MV-4-11 (cell line): ENCODE data around the gene RTN3.
A peak's percentile ranks its signal among the peaks of the same experiment; 100 is the strongest.

Experiments used
- DNase-seq: peaks from one replicate; lab custom pipeline; 2025; lab: John Stamatoyannopoulos, UW

Gene RTN3

DNA sequence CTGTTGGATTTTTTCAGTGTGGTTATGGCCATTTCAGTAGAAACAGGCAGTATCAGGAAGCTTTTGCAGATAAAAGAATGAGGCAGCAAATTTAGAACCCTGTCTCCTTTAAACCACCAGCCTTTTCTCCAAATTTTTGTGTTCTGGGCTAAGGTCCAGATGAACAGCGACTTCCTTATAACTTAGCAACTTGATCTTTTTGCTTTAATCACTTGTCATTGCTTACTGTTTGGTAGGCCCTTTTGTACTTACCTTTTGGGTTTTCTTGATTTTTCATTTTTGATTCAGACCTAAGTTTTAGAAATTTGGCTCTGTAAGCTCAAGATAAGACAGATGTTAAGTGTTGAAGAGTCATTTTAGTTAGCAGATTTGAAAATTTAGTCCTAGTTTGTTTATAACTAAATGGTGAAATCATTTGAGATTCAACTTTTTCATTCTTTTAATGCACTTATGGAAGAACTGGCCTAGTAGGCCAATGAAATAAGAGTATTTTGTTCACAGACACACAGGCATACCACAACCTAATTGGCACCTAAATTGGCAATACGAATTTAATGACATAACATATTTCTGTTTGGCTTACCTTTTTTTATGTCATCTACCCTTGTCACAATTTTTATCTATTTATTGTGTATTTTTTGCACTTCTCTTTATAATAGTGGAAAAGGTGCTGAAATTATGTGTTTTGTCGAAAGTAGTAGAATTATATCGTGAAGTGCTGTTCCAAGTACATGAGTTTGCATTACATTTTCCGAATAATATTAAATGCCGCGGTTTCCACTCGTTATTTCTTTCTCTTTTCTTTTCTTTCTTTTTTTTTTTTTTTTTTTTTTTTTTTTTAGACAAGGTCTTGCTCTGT is 2.1 kb downstream of the RTN3 start:
- no peak for DNase-seq

DNA sequence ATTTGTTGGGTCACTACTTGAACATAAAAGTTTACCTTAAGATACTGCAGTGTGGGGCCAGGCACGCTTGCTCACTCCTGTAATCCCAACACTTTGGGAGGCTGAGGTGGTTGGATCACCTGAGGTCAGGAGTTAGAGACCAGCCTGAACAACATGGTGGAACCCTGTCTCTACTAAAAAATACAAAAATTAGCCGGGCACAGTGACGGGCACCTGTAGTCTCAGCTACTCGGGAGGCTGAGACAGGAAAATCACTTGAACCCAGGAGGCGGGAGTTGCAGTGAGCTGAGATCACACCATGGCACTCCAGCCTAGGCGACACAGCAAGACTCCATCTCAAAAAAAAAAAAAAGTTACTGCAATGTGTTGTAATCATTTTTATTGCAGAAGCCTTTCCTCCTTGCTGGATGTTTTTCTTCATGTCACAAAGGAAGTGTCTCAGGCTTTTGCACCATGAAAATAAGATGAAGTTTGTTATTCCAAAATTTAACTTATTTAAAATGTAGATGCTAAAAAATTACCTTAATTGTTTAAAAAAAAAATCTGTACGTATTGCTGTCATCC is 3.9 kb downstream of the RTN3 start:
- DNase-seq: peak; percentile 56

DNA sequence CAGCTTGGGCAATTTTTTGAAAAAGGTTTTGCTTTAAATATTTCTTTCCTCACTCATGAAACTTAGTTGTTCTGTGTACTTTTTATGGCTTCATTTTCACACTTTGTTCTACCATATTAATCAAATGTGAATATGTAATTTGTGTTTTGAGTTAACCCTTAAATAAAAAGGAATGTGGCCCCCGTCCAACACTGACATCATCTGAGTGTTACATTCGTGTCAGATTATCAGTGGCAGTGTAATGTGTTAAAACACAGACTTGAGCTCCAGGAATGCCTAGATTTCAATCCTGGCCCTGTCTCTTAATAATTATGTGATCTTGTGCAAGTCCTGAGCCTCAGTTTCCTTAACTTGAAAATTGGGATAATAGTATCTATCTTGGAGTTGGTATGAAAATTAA is 5.6 kb downstream of the RTN3 start:
- no peak for DNase-seq

DNA sequence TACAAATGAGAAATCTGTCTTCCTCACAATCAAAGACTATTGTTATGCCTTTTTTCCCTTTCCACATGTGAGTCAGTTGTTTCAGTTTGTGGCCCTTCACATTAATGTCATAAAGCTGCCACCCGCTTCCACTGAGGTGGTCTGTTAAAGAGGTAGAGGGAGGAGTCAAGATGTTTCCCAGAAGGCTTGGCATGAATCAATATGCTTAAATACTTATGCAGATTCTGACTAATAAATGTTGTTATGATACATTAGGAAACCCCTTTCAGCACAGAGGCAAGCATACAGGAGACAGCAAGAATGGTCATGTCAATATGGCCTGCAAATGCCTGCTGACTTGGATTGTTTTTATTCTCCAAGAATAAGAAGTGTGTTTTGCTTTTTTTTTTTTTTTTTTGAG is 6.5 kb downstream of the RTN3 start:
- no peak for DNase-seq

DNA sequence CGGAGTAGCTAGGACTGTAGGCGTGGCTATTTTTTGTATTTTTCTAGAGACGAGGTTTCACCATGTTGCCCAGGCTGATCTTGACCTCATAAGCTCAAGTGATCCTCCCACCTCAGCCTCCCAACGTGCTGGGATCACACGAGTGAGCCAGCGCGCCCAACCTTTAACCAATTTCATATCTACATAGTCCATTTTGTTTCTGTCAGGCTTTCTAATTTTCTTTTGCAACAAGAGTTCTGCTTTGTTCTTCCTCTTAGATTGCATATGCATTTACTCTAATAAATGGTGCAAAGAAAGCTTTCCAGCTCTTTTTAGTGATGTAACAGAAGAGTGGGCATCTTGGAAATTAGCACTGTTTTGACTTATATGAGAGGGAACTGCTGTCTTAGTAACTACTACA is 13.3 kb downstream of the RTN3 start:
- no peak for DNase-seq

DNA sequence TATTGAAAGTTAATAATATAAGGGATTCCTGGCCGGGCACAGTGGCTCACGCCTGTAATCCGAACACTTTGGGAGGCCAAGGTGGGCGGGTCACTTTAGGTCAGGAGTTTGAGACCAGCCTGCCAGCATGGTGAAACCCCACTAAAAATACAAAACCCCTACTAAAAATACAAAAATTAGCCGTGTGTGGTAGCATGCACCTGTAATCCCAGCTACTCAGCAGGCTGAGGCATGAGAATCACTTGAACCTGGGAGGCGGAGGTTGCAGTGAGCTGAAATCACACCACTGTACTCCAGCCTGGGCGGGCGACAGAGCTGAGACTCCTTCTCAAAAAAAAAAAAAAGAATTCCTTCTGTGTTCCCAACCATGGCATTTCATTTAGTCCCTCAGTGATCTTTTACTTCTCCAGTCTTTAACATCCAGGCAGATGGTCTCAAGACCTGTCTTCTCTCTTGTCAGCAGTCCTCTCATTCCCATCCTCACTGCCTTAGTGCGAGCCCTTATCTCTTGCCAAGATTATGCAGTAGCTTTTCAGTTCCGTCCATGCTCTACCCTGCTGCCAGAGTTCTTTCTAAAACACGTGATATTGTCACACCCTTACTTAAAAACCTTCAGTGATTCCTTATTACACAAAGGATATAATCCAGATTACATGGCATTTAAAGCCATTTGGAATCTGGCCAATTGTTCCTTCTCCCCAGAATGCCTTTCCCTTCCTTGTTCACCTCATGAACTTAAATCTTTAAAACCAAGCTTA is 17.9 kb downstream of the RTN3 start:
- no peak for DNase-seq

DNA sequence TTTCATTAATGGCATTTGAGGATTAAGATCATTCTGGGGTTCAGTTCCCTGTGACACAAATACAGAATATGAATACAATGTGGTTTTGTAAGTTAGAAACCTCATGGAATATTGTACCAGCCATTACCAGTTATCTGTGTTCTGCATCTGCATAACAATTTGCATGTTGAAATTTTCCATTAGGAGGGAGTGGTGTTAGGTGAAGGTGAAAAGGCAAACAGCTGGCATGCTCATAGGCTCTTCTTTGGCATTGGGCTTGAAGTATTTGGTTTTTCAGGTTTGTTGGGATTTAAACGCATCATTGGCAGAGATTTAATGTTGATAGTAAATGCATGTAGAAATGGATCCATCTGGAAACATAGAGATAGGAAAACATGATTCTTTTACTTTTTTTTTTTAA is 18.6 kb downstream of the RTN3 start:
- DNase-seq: no peak

DNA sequence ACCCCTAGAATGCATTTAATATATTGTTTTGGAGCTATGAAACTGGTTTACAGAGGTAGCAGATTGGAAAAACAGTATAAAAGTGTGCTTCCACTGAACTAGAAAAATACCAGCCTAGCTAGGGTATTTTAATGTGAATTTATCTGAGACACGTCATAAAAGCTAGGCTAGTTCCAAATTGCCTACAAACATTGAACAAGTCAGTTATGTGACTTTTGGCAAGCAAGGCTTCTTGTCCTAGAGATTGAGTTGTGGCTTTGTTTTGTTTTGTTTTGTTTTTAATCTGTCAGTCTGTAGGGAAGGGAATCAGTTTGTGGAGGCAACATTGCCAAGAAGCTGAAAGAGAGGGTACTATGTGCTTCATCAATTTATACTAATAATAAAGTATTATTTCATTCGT is 24.2 kb downstream of the RTN3 start:
- DNase-seq: no peak

DNA sequence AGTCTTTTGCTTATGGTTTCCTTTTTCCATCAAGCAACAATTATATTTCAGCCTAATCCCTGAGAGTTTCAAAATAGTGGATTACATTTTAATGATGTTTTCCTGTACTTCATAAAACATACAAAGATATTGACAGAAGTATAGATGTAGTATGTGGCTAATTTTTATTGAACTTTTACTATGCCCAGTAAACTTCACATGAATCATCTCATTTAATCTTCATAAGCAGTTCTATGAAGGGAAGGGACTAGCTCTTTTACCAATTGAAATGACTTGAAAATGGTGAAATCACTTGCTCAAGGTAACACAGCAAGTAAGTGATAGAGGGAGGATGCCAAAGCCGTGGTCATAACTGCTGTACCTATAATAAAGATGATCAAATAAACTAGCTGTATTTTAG is 27.5 kb downstream of the RTN3 start:
- no peak for DNase-seq

DNA sequence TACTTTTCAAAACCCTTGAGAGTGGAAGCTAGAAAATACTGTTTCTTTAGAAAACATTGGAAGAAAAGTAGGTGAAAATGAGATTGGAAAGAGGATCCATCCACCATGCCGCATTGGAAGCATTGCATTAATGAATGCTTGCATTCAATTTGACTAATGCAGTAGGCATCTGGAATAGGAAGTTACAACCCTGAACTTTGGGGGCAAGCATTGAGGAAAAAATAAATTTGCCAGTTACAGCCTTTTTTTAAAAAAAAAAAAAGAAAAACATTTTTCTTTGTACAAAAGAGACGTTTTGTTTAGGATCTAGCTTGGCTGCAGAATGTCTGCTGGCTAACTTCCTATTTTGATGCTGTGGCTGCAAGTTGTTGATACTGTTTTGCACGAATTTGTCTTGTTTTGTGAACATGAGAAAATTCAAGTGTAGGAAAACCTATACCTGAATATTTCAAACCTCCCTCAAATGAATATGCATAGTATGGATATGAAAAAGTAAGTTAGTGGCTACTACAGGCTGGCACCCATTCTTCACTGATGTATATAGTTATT is 28.1 kb downstream of the RTN3 start:
- no peak for DNase-seq

DNA sequence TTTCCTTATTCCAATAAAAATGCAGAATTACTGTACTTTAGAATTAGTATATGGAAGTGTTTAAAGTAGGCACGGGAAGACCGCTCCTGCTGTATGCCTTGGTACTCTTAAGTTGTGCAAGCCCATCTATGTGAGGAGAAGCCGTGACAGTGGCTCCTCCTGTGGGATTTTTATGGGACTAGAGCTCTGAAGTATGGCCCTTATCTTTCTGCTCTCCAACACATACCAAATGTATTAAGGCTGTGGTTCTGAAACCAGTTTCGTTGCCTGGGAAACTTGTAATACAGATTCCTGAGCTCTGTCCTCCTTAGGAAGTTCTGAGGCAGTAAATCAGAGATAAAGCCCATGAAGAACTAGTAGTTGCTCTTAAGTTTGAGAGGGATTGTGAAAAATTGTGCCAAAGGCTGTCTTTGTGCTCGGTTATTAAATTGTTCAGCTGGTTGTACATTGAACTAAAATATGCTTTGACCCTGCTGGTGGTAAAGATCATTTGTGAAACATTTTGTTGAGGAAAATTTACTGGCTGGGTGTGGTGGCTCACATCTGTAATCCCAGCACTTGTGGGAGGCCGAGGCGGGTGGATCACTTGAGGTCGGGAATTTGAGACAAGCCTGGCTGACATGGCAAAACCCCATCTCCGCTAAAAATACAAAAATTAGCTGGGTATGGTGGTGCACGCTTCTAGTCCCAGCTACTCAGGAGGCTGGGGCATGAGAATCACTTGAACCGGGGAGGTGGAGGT is 29.3 kb downstream of the RTN3 start:
- no peak for DNase-seq

DNA sequence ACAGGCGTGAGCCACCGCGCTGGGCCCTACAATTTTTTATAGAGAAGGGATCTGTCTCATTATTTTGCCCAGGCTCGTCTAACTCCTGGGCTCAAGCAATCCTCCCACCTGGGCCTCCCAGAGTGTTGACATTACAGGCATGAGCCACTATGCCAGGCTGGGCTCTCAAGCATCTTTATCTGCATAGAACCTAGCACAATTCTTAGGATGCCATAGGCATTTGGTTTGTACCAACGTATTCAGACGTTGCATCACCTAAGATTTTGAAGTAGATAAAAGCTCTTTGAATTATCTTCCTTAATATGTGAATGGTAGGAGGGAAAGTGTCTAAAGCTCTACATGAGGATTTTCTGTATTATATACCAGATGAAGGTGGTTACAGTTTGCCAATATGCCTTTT is 30.5 kb downstream of the RTN3 start:
- DNase-seq: no peak

DNA sequence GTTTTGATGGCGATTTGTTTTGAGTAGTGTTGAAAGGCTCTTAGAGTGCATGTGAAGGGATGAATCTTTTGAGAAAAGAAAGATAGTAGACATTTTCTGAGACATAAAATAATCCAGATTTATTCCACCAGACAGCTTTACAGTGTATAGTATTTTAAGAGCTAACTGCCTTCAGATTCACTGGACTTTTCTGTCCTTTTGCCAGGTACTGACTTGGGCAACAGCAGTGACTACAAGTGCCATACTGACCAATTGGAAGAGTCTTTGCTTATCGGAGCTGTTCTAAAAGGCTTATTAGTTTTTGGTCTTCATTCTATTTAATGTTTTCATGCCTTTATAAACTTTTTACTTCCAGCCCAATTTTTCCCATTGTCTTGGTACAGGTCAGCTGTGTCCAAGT is 32.5 kb downstream of the RTN3 start:
- no peak for DNase-seq

DNA sequence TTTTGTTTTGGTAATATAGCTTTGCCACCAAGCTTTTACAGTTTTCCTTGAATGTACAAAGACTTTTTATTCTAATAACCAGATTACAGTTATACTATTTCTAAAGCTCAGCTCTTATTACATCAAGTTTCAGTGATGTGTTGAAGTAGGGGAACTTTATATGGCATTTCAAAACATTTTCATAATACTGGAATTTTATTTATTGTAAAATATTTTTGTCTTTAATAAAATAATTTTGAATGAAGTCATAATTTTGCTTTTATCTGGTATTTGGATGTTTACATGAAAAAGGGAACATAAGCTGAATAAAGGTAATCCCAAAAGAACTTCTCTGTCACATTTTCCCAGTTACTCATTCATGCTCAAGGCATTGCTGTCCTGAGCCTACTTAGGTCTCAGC is 34.7 kb downstream of the RTN3 start:
- no peak for DNase-seq

DNA sequence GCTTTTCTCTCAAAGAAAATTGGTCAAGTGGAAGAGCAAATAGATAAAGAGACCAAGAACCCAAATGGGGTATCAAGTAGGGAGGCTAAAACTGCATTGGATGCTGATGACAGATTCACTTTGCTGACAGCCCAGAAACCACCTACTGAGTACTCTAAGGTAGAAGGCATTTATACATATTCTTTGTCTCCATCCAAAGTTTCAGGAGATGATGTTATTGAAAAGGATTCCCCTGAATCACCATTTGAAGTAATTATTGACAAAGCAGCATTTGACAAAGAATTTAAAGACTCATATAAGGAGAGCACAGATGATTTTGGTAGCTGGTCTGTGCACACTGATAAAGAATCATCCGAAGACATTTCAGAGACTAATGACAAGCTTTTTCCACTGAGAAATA is 37.7 kb downstream of the RTN3 start:
- DNase-seq: no peak

DNA sequence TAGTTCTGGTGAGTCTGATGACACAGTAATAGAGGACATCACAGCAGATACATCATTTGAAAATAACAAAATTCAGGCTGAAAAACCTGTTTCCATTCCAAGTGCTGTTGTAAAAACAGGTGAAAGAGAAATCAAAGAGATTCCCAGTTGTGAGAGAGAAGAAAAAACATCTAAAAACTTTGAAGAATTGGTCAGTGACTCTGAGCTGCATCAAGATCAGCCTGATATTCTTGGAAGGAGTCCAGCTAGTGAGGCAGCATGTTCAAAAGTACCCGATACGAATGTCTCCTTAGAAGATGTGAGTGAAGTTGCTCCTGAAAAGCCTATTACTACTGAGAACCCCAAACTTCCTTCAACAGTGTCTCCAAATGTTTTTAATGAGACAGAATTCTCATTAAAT is 38.7 kb downstream of the RTN3 start:
- no peak for DNase-seq

DNA sequence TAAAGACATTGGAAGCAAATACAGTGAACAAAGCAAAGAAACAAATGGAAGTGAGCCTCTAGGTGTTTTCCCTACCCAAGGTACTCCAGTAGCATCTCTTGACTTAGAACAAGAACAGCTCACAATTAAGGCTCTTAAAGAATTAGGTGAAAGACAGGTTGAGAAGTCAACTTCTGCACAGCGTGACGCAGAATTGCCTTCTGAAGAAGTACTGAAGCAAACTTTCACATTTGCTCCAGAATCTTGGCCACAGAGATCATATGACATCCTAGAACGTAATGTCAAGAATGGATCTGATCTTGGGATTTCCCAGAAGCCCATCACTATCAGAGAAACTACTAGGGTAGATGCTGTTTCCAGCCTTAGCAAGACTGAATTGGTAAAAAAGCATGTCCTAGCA is 39.3 kb downstream of the RTN3 start:
- DNase-seq: no peak

DNA sequence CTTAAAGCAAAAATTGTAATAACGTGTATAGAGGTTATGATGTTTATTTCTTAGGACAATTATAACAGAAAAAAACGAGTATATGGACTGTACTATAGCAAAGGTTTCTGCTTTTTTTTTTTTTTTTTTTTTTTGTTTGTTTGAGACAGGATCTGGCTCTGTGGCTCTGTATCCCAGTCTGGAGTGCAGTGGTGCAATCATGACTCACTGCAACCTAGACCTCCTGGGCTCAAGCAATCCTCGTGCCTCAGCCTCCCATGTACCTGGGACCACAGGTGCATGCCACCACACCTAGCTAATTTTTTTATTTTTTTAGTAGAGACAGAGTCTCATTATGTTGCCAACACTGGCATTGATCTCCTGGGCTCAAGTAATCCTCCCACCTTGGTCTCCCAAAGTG is 48.0 kb downstream of the RTN3 start:
- no peak for DNase-seq

DNA sequence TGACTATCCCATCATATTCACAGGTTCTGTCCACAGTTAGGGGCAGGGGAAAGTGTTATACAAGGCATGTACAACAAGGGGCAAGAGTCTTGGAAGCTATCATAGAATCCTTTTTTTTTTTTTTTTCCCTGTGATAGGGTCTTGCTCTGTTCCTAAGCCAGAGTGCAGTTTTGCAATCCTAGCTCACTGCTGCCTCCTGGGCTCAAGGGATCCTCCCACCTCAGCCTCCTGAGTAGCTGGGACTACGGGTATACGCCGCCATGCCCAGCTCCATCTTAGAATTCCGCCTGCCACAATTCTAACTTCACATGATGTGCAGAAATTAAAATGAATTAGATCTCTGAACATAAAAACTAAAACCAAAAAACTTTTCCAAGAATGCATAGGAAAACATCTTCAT is 55.6 kb downstream of the RTN3 start:
- DNase-seq: no peak

DNA sequence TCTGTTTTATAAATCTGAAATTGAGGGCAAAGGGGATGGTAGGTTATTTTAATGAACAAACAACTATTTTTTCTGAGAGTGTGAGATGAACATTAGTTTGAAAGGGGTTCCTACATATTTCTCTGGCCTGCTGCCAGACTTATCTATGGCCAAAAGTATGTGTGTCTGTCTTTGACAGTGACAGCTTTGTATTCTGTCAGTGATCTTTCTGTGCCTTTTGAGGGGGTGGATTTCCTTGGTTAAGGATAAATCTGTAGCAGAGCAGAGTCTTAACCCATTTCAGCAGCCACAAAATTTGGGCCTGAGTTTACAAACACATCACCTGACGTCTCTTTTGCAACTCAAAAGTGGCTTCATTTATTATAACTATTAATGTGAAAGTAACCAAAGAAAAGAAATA is 56.4 kb downstream of the RTN3 start:
- DNase-seq: no peak

DNA sequence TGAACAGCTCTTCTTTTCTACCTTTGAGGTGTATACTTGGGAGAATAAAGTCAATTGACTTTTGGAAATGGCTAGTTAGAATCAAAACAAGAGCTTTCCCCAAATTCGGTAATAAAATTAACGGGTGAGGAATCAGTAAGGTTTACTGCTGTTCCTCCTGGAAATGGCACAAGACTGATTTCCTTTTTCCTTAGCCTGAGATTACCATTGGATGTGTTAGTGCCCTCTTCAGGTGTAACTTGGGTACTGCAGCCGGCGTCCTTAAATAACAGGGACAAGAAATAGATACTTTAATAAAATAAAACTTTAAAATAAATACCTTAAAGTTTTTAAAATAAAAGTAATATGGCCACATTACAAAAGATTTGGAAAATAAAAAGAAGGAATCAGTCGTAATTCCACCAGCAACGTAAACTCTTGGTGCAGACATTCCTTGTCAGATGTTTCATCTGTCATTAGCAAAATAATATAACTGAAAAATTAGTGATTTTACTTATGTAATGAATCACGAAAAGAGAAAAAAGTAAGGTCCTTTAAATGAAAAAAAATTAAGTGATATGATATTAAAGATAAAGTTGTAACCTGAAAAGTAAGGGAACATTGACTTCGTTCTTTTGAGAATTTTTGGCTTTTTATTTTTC is 57.5 kb downstream of the RTN3 start:
- peak; percentile 46 for DNase-seq
